Measurements from ENCODE around the gene FBXL7.

DNA sequence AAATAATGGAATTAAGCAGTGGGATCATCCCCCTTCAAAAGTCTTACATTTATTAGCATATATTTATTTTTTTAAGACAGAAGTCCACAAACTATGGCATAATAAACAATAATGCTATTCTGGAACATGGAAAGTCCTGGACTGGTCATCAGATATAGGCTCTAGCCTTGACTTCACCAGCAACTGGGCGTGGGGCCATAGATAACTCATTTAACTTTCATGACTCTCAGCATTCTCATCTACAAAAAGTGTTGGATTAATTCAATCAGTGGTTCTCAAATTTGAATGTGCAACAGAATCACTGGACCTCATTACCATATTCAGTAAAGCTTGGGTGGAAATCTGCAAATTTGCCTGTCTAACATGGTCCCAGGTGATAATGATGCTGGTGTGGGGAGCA is 253.8 kb downstream of the FBXL7 start:
- TF ChIP-seq POLR2AphosphoS5 (IDR thresholded peaks at IDR 0.05; ENCODE audit: low read depth) (no peak), EZH2 (IDR thresholded peaks at IDR 0.05; ENCODE audit: low read depth, unreplicated experiment) (no peak), EZH2phosphoT487 (IDR thresholded peaks at IDR 0.05; ENCODE audit: unreplicated experiment) (no peak), ZNF331 (CRISPR knock-in tag; IDR thresholded peaks at IDR 0.05; ENCODE audit: low read depth) (no peak), JUNB (IDR thresholded peaks at IDR 0.05; ENCODE audit: unreplicated experiment) (no peak), ZNF114 (CRISPR knock-in tag; IDR thresholded peaks at IDR 0.05) (no peak), CREB1 (CRISPR knock-in tag; IDR thresholded peaks at IDR 0.05; ENCODE audit: low read depth) (no peak), STAT1 (IDR thresholded peaks at IDR 0.05; ENCODE audit: unreplicated experiment) (no peak)
- TF ChIP-seq, protein P1, sequence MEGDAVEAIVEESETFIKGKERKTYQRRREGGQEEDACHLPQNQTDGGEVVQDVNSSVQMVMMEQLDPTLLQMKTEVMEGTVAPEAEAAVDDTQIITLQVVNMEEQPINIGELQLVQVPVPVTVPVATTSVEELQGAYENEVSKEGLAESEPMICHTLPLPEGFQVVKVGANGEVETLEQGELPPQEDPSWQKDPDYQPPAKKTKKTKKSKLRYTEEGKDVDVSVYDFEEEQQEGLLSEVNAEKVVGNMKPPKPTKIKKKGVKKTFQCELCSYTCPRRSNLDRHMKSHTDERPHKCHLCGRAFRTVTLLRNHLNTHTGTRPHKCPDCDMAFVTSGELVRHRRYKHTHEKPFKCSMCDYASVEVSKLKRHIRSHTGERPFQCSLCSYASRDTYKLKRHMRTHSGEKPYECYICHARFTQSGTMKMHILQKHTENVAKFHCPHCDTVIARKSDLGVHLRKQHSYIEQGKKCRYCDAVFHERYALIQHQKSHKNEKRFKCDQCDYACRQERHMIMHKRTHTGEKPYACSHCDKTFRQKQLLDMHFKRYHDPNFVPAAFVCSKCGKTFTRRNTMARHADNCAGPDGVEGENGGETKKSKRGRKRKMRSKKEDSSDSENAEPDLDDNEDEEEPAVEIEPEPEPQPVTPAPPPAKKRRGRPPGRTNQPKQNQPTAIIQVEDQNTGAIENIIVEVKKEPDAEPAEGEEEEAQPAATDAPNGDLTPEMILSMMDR (conservative IDR thresholded peaks at IDR 0.05; ENCODE audit: low read depth in 2 of 2) = no peak
- TF ChIP-seq, protein P2, sequence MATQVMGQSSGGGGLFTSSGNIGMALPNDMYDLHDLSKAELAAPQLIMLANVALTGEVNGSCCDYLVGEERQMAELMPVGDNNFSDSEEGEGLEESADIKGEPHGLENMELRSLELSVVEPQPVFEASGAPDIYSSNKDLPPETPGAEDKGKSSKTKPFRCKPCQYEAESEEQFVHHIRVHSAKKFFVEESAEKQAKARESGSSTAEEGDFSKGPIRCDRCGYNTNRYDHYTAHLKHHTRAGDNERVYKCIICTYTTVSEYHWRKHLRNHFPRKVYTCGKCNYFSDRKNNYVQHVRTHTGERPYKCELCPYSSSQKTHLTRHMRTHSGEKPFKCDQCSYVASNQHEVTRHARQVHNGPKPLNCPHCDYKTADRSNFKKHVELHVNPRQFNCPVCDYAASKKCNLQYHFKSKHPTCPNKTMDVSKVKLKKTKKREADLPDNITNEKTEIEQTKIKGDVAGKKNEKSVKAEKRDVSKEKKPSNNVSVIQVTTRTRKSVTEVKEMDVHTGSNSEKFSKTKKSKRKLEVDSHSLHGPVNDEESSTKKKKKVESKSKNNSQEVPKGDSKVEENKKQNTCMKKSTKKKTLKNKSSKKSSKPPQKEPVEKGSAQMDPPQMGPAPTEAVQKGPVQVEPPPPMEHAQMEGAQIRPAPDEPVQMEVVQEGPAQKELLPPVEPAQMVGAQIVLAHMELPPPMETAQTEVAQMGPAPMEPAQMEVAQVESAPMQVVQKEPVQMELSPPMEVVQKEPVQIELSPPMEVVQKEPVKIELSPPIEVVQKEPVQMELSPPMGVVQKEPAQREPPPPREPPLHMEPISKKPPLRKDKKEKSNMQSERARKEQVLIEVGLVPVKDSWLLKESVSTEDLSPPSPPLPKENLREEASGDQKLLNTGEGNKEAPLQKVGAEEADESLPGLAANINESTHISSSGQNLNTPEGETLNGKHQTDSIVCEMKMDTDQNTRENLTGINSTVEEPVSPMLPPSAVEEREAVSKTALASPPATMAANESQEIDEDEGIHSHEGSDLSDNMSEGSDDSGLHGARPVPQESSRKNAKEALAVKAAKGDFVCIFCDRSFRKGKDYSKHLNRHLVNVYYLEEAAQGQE (IDR thresholded peaks at IDR 0.05; ENCODE audit: unreplicated experiment) = no peak
- TF ChIP-seq, protein P3, sequence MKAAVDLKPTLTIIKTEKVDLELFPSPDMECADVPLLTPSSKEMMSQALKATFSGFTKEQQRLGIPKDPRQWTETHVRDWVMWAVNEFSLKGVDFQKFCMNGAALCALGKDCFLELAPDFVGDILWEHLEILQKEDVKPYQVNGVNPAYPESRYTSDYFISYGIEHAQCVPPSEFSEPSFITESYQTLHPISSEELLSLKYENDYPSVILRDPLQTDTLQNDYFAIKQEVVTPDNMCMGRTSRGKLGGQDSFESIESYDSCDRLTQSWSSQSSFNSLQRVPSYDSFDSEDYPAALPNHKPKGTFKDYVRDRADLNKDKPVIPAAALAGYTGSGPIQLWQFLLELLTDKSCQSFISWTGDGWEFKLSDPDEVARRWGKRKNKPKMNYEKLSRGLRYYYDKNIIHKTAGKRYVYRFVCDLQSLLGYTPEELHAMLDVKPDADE (IDR thresholded peaks at IDR 0.05) = no peak
- TF ChIP-seq, protein P4, sequence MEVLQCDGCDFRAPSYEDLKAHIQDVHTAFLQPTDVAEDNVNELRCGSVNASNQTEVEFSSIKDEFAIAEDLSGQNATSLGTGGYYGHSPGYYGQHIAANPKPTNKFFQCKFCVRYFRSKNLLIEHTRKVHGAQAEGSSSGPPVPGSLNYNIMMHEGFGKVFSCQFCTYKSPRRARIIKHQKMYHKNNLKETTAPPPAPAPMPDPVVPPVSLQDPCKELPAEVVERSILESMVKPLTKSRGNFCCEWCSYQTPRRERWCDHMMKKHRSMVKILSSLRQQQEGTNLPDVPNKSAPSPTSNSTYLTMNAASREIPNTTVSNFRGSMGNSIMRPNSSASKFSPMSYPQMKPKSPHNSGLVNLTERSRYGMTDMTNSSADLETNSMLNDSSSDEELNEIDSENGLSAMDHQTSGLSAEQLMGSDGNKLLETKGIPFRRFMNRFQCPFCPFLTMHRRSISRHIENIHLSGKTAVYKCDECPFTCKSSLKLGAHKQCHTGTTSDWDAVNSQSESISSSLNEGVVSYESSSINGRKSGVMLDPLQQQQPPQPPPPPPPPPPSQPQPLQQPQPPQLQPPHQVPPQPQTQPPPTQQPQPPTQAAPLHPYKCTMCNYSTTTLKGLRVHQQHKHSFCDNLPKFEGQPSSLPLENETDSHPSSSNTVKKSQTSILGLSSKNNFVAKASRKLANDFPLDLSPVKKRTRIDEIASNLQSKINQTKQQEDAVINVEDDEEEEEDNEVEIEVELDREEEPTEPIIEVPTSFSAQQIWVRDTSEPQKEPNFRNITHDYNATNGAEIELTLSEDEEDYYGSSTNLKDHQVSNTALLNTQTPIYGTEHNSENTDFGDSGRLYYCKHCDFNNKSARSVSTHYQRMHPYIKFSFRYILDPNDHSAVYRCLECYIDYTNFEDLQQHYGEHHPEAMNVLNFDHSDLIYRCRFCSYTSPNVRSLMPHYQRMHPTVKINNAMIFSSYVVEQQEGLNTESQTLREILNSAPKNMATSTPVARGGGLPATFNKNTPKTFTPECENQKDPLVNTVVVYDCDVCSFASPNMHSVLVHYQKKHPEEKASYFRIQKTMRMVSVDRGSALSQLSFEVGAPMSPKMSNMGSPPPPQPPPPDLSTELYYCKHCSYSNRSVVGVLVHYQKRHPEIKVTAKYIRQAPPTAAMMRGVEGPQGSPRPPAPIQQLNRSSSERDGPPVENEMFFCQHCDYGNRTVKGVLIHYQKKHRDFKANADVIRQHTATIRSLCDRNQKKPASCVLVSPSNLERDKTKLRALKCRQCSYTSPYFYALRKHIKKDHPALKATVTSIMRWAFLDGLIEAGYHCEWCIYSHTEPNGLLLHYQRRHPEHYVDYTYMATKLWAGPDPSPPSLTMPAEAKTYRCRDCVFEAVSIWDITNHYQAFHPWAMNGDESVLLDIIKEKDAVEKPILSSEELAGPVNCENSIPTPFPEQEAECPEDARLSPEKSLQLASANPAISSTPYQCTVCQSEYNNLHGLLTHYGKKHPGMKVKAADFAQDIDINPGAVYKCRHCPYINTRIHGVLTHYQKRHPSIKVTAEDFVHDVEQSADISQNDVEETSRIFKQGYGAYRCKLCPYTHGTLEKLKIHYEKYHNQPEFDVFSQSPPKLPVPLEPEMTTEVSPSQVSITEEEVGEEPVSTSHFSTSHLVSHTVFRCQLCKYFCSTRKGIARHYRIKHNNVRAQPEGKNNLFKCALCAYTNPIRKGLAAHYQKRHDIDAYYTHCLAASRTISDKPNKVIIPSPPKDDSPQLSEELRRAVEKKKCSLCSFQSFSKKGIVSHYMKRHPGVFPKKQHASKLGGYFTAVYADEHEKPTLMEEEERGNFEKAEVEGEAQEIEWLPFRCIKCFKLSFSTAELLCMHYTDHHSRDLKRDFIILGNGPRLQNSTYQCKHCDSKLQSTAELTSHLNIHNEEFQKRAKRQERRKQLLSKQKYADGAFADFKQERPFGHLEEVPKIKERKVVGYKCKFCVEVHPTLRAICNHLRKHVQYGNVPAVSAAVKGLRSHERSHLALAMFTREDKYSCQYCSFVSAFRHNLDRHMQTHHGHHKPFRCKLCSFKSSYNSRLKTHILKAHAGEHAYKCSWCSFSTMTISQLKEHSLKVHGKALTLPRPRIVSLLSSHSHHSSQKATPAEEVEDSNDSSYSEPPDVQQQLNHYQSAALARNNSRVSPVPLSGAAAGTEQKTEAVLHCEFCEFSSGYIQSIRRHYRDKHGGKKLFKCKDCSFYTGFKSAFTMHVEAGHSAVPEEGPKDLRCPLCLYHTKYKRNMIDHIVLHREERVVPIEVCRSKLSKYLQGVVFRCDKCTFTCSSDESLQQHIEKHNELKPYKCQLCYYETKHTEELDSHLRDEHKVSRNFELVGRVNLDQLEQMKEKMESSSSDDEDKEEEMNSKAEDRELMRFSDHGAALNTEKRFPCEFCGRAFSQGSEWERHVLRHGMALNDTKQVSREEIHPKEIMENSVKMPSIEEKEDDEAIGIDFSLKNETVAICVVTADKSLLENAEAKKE (CRISPR knock-in tag; IDR thresholded peaks at IDR 0.05) = no peak
